HepG2 (cell line): ENCODE results near the gene UBE2C. TPM values are rescaled to one million over a fixed set of nuclear protein-coding genes. Genes with fewer than 3 reads are reported as not detected.

Source experiments
- ERF ChIP-seq: IDR thresholded peaks from 2 replicates; pipeline ENCODE4 v1.6.1; 2018; ENCODE audit warnings: missing biosample characterization, missing genetic modification reagents
- HNRNPH1 ChIP-seq: fragments of 200-400 bp; formaldehyde crosslinking; optimal IDR thresholded peaks from 2 replicates; pipeline ENCODE3; 2017; ENCODE audit warnings: mild to moderate bottlenecking, low read depth, low read length
- HOXA5 ChIP-seq: sonication (generic); formaldehyde crosslinking; IDR thresholded peaks from 2 replicates; pipeline ENCODE4 v1.4.0; 2020; ENCODE audit warnings: missing genetic modification reagents
- MYNN ChIP-seq: sonication (generic); formaldehyde crosslinking; IDR thresholded peaks from 2 replicates; pipeline ENCODE4 v1.4.0; 2020; ENCODE audit warnings: mild to moderate bottlenecking, low read depth, missing genetic modification reagents
- NR3C1 ChIP-seq: sonication (generic); formaldehyde crosslinking; IDR thresholded peaks from 2 replicates; pipeline ENCODE4 v1.4.0; 2020; ENCODE audit warnings: missing genetic modification reagents
- NRL ChIP-seq: sonication (generic); formaldehyde crosslinking; IDR thresholded peaks from 2 replicates; pipeline ENCODE4 v1.5.0; 2020; ENCODE audit warnings: missing genetic modification reagents, mild to moderate bottlenecking, moderate library complexity, borderline replicate concordance
- PTBP1 ChIP-seq: fragments of 200-400 bp; formaldehyde crosslinking; IDR thresholded peaks from 2 replicates; pipeline ENCODE4 v1.6.1; 2018; ENCODE audit warnings: low read length, low read depth; ENCODE audit not compliant: poor library complexity, severe bottlenecking
- SRSF1 ChIP-seq: fragments of 200-400 bp; formaldehyde crosslinking; optimal IDR thresholded peaks from 2 replicates; pipeline ENCODE3; 2017; ENCODE audit warnings: mild to moderate bottlenecking, low read depth, low read length, moderate library complexity
- ZBTB20 ChIP-seq: sonication (generic); formaldehyde crosslinking; IDR thresholded peaks from 2 replicates; pipeline ENCODE4 v1.8.1; 2023; ENCODE audit warnings: missing genetic modification reagents, low read depth, mild to moderate bottlenecking, borderline replicate concordance
- ZKSCAN1 ChIP-seq: fragments of 150-350 bp; IDR thresholded peaks from 2 replicates; pipeline ENCODE4 v1.6.1; 2014; ENCODE audit warnings: low read length
- ZNF496 ChIP-seq: sonication (generic); formaldehyde crosslinking; IDR thresholded peaks from 2 replicates; pipeline ENCODE4 v1.8.1; 2023; ENCODE audit warnings: mild to moderate bottlenecking, moderate library complexity, missing genetic modification reagents; ENCODE audit not compliant: insufficient replicate concordance
- ZNF720 ChIP-seq: sonication (generic); formaldehyde crosslinking; IDR thresholded peaks from 2 replicates; pipeline ENCODE4 v1.4.0; 2020; ENCODE audit warnings: missing genetic modification reagents
- ZNF841 ChIP-seq: sonication (generic); formaldehyde crosslinking; IDR thresholded peaks from 2 replicates; pipeline ENCODE4 v1.8.1; 2023; ENCODE audit warnings: missing genetic modification reagents, borderline replicate concordance
- polyA plus RNA-seq, 8 experiments: library from polyadenylated mRNA; depleted of rRNA in 3 of 8; stranded (reverse) in 7 of 8; unstranded in 1 of 8; fragments of >200 nt; fragmentation: Illumina TruSeq in 4 of 8; extraction: Trizol in 4 of 8; gene quantifications; 2 replicates each; pipeline versions ENCODE4 v1.2.1 to v1.2.3, GENCODE V29; 2011 to 2016; ENCODE audit warnings: low read depth in 4 of 8, missing spikeins in 1 of 8, mixed read lengths in 1 of 8; ENCODE audit not compliant: insufficient read depth in 1 of 8
- total RNA-seq, 5 experiments: library from RNA; depleted of rRNA; stranded (reverse); fragments of >200 nt; fragmentation: Illumina TruSeq; extraction: Trizol; gene quantifications; 2 replicates each; pipeline ENCODE4 v1.2.3, GENCODE V29; 2016; ENCODE audit warnings: low read depth in 1 of 5
- TF ChIP-seq, protein P1 (sequence below): sonication (generic); formaldehyde crosslinking; conservative IDR thresholded peaks from 2 replicates; pipeline ENCODE4 v1.8.0; 2022; ENCODE audit warnings: missing genetic modification reagents
- TF ChIP-seq, protein P2 (sequence below): sonication (generic); formaldehyde crosslinking; IDR thresholded peaks from 2 replicates; pipeline ENCODE4 v1.5.0; 2020; ENCODE audit warnings: missing genetic modification reagents
- TF ChIP-seq, protein P3 (sequence below): sonication (generic); formaldehyde crosslinking; conservative IDR thresholded peaks from 2 replicates; pipeline ENCODE4 v1.4.0; 2020; ENCODE audit warnings: missing genetic modification reagents
- TF ChIP-seq, protein P4 (sequence below): sonication (generic); formaldehyde crosslinking; IDR thresholded peaks from 2 replicates; pipeline ENCODE4 v1.5.0; 2020; ENCODE audit warnings: missing genetic modification reagents
- TF ChIP-seq, protein P5 (sequence below): IDR thresholded peaks from 2 replicates; pipeline ENCODE4 v1.6.1; 2016; ENCODE audit warnings: missing genetic modification reagents, missing compliant biosample characterization
- TF ChIP-seq, protein P6 (sequence below): sonication (generic); formaldehyde crosslinking; IDR thresholded peaks from 2 replicates; pipeline ENCODE4 v1.5.0; 2020; ENCODE audit warnings: missing genetic modification reagents

The UBE2C gene
- total and polyA plus RNA-seq, 2 of the 13 experiments (the other 11 are each of a cell fraction or from before 2014, with no cell fraction given) = 100 to 123 TPM

DNA sequence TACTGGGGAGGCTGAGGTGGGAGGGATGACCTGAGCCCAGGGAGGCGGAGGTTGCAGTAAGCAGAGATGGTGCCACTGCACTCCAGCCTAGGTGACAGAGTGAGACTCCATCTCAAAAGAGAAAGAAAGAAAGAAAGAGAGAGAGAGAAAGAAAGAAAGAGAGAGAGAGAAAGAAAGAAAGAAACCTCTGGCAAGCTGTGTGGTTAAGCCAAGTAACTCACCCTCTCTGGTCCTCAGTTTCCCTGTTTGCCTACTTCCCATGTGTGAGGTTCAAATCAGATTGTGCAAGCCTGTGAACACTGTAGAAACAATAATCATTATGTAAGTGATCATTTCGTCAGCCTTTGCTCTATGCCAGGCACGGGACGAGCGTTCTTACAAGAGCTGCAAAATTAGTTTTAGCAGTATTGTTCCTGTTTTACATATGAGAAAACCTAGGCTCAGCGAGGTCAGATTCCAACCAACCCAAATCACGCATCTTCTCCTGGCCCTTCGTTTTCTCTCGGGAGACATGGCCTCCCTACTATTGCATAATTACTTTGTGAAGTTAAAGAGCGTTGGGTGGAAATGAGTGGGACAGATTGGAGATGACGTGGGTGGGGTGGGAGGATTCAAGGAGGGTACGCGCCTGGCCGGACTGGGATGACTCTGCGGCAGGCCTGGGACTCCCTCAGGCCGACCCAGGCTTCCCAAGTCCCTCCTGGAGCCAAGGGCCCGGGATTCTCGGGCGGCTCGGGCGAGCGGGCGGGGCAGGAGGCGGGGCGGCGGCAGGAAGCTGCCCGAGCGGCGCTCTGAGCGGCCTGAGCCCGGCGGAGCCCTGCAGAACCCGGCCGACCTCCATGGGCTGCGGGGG, 20.8 kb downstream of the UBE2C start, which contains the start of gene SNX21 (continued):
- TF ChIP-seq SRSF1 = no peak
- TF ChIP-seq ZNF841 (CRISPR knock-in tag) = no peak
- no peak; the same call in none of the 2 replicates for TF ChIP-seq ZBTB20 (CRISPR knock-in tag)
- TF ChIP-seq, protein P1, sequence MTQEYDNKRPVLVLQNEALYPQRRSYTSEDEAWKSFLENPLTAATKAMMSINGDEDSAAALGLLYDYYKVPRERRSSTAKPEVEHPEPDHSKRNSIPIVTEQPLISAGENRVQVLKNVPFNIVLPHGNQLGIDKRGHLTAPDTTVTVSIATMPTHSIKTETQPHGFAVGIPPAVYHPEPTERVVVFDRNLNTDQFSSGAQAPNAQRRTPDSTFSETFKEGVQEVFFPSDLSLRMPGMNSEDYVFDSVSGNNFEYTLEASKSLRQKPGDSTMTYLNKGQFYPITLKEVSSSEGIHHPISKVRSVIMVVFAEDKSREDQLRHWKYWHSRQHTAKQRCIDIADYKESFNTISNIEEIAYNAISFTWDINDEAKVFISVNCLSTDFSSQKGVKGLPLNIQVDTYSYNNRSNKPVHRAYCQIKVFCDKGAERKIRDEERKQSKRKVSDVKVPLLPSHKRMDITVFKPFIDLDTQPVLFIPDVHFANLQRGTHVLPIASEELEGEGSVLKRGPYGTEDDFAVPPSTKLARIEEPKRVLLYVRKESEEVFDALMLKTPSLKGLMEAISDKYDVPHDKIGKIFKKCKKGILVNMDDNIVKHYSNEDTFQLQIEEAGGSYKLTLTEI = no peak
- no peak for TF ChIP-seq NR3C1 (CRISPR knock-in tag)
- no peak for TF ChIP-seq ZKSCAN1
- TF ChIP-seq, protein P2, sequence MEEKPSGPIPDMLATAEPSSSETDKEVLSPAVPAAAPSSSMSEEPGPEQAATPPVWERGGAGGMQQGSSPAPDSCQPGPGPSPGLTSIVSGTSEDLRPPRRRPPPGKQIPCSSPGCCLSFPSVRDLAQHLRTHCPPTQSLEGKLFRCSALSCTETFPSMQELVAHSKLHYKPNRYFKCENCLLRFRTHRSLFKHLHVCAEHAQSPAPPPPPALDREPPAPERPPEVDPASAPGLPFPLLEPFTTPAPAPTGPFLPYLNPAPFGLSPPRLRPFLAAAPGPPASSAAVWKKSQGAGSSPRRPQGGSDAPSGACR (CRISPR knock-in tag) = peak; percentile 70
- peak; percentile 61 for TF ChIP-seq PTBP1
- no peak for TF ChIP-seq HNRNPH1
- no peak for TF ChIP-seq ZNF496
- TF ChIP-seq MYNN = no peak
- TF ChIP-seq, protein P3, sequence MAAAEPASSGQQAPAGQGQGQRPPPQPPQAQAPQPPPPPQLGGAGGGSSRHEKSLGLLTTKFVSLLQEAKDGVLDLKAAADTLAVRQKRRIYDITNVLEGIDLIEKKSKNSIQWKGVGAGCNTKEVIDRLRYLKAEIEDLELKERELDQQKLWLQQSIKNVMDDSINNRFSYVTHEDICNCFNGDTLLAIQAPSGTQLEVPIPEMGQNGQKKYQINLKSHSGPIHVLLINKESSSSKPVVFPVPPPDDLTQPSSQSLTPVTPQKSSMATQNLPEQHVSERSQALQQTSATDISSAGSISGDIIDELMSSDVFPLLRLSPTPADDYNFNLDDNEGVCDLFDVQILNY (CRISPR knock-in tag) = no peak
- TF ChIP-seq, protein P4, sequence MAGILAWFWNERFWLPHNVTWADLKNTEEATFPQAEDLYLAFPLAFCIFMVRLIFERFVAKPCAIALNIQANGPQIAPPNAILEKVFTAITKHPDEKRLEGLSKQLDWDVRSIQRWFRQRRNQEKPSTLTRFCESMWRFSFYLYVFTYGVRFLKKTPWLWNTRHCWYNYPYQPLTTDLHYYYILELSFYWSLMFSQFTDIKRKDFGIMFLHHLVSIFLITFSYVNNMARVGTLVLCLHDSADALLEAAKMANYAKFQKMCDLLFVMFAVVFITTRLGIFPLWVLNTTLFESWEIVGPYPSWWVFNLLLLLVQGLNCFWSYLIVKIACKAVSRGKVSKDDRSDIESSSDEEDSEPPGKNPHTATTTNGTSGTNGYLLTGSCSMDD (CRISPR knock-in tag) = no peak
- TF ChIP-seq, protein P5, sequence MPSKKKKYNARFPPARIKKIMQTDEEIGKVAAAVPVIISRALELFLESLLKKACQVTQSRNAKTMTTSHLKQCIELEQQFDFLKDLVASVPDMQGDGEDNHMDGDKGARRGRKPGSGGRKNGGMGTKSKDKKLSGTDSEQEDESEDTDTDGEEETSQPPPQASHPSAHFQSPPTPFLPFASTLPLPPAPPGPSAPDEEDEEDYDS (CRISPR knock-in tag) = no peak
- TF ChIP-seq NRL (CRISPR knock-in tag) = no peak
- TF ChIP-seq, protein P6, sequence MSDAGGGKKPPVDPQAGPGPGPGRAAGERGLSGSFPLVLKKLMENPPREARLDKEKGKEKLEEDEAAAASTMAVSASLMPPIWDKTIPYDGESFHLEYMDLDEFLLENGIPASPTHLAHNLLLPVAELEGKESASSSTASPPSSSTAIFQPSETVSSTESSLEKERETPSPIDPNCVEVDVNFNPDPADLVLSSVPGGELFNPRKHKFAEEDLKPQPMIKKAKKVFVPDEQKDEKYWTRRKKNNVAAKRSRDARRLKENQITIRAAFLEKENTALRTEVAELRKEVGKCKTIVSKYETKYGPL (CRISPR knock-in tag) = peak; percentile 93; the same call in 1 of the 2 replicates
- TF ChIP-seq ERF (CRISPR knock-in tag) = peak; percentile 1
- TF ChIP-seq ZNF720 = no peak
- TF ChIP-seq HOXA5 (CRISPR knock-in tag) = no peak
